Kidney epithelial cell (primary cell): ENCODE measurements around the gene SUSD5. TPM values are rescaled to one million over a fixed set of nuclear protein-coding genes. Genes with fewer than 3 reads are reported as not detected.

Experiments used
- DNase-seq: peaks from one replicate; pipeline ENCODE4 v3.0.0-alpha.2; 2010; ENCODE audit warnings: low read depth
- H3K27me3 ChIP-seq: 2 replicates; pipeline ENCODE4 v1.6.0; 2011; ENCODE audit warnings: low read length; ENCODE audit not compliant: control insufficient read depth, insufficient read depth
- H3K36me3 ChIP-seq: 2 replicates; pipeline ENCODE4 v1.5.1; 2011; ENCODE audit warnings: low read length; ENCODE audit not compliant: control insufficient read depth, insufficient read depth
- H3K4me3 ChIP-seq: 2 replicates; pipeline ENCODE4 v1.5.1; 2011; ENCODE audit warnings: low read depth, mild to moderate bottlenecking, control low read depth, low read length
- CTCF ChIP-seq: IDR thresholded peaks from 2 replicates; pipeline ENCODE4 v1.5.1; 2011; ENCODE audit warnings: mild to moderate bottlenecking, moderate library complexity, low read length, control low read depth, inconsistent platforms; ENCODE audit not compliant: insufficient read depth, poor library complexity, severe bottlenecking
- total RNA-seq: library from RNA; depleted of rRNA; stranded (reverse); fragments of >200 nt; gene quantifications from 2 replicates; pipeline ENCODE4 v1.2.3, GENCODE V29; 2015

SUSD5 gene
- total RNA-seq, 1 donor from 2014 or later, result 2.0 TPM

GRCh38 chr3:33122991-33123390 is 95.6 kb downstream of the SUSD5 start:
- no peak for TF ChIP-seq CTCF
- peaks cover 1% of the 10 kb centered on the region for H3K36me3 ChIP-seq
- no peak overlapping the region for H3K4me3 ChIP-seq
- no peaks in the 10 kb centered on the region for H3K27me3 ChIP-seq
- DNase-seq, result no peak

GRCh38 chr3:33119891-33120290 is 98.7 kb downstream of the SUSD5 start:
- H3K36me3 ChIP-seq, result peaks cover 1% of the 10 kb centered on the region

GRCh38 chr3:33117461-33117860 is 101.1 kb downstream of the SUSD5 start:
- no peak for TF ChIP-seq CTCF
- no peak for DNase-seq
- Histone ChIP-seq H3K27me3 (no peaks in the 10 kb centered on the region), H3K36me3 (peaks cover 1% of the 10 kb centered on the region), H3K4me3 (no peak overlapping the region)

More at GRCh38 chr3:33119891-33120290, 98.7 kb downstream of the SUSD5 start:
- TF ChIP-seq CTCF, result no peak
- Histone ChIP-seq H3K27me3 (no peaks in the 10 kb centered on the region), H3K4me3 (no peak overlapping the region)
- no peak for DNase-seq

- H3K27me3 ChIP-seq, result no peaks in the 10 kb centered on the region
- no peak for TF ChIP-seq CTCF
- no peaks in the 10 kb centered on the region for H3K36me3 ChIP-seq
- peak; percentile 92 for DNase-seq
- peak overlapping the region; percentile 44 for H3K4me3 ChIP-seq
Observed at GRCh38 chr3:33115024-33115768, 103.4 kb downstream of the SUSD5 start.

GRCh38 chr3:33114622-33115023 is 104.0 kb downstream of the SUSD5 start:
- no peaks in the 10 kb centered on the region for H3K27me3 ChIP-seq
- H3K36me3 ChIP-seq, result no peaks in the 10 kb centered on the region
- no peak for DNase-seq
- no peak for TF ChIP-seq CTCF
- H3K4me3 ChIP-seq, result peak overlapping the region; percentile 44
